ENCODE results near the gene ANKRD50. TPM values are rescaled to one million over a fixed set of nuclear protein-coding genes. Genes with fewer than 3 reads are reported as not detected.
A peak's percentile ranks its signal among the peaks of the same experiment; 100 is the strongest.

Gene ANKRD50
- polyA plus RNA-seq, 1 donor = 22.3 TPM

- Histone ChIP-seq H3K9me3 (ENCODE audit: control insufficient read depth, low read depth, low read length) (no peaks in the 10 kb centered on the region), H3K36me3 (ENCODE audit: control insufficient read depth, insufficient read depth, low read length) (no peaks in the 10 kb centered on the region), H3K27ac (ENCODE audit: low read length) (no peak overlapping the region), H3K4me1 (ENCODE audit: control insufficient read depth, insufficient read depth, low read length) (peaks cover 3% of the 10 kb centered on the region), H3K27me3 (ENCODE audit: control insufficient read depth, insufficient read depth, low read length) (no peaks in the 10 kb centered on the region), H3K4me3 (ENCODE audit: low read length) (peak overlapping the region; percentile 80)
- no peak for DNase-seq
- 47% methylated on average over 3 of the region's 7 CpGs for WGBS (ENCODE audit: insufficient coverage, low lambda C conversion rate)
Observed at GRCh38 chr4:124710015-124710741, 2.4 kb downstream of the ANKRD50 start.

GRCh38 chr4:124708517-124709300 is 3.8 kb downstream of the ANKRD50 start:
- H3K27ac ChIP-seq (ENCODE audit: low read length) = no peak overlapping the region
- DNase-seq = no peak
- peak overlapping the region; percentile 16 for H3K4me3 ChIP-seq (ENCODE audit: low read length)
- no peaks in the 10 kb centered on the region for H3K36me3 ChIP-seq (ENCODE audit: control insufficient read depth, insufficient read depth, low read length)
- no peaks in the 10 kb centered on the region for H3K9me3 ChIP-seq (ENCODE audit: control insufficient read depth, low read depth, low read length)
- WGBS (ENCODE audit: insufficient coverage, low lambda C conversion rate) = no CpG with 5 or more reads among the region's 1 CpG
- H3K27me3 ChIP-seq (ENCODE audit: control insufficient read depth, insufficient read depth, low read length) = no peaks in the 10 kb centered on the region
- H3K4me1 ChIP-seq (ENCODE audit: control insufficient read depth, insufficient read depth, low read length) = peaks cover 3% of the 10 kb centered on the region

GRCh38 chr4:124705393-124705792 is 7.1 kb downstream of the ANKRD50 start:
- no peaks in the 10 kb centered on the region for H3K4me1 ChIP-seq (ENCODE audit: control insufficient read depth, insufficient read depth, low read length)
- no peaks in the 10 kb centered on the region for H3K9me3 ChIP-seq (ENCODE audit: control insufficient read depth, low read depth, low read length)
- WGBS (ENCODE audit: insufficient coverage, low lambda C conversion rate) = 60% methylated on average over 1 of the region's 2 CpGs
- no peak overlapping the region for H3K27ac ChIP-seq (ENCODE audit: low read length)
- no peak for DNase-seq
- peaks cover 4% of the 10 kb centered on the region for H3K36me3 ChIP-seq (ENCODE audit: control insufficient read depth, insufficient read depth, low read length)
- H3K4me3 ChIP-seq (ENCODE audit: low read length) = no peak overlapping the region
- H3K27me3 ChIP-seq (ENCODE audit: control insufficient read depth, insufficient read depth, low read length) = no peaks in the 10 kb centered on the region

GRCh38 chr4:124703154-124703553 is 9.4 kb downstream of the ANKRD50 start:
- H3K36me3 ChIP-seq (ENCODE audit: control insufficient read depth, insufficient read depth, low read length) = peaks cover 4% of the 10 kb centered on the region
- 80% methylated on average over 2 of the region's 6 CpGs for WGBS (ENCODE audit: insufficient coverage, low lambda C conversion rate)
- no peaks in the 10 kb centered on the region for H3K4me1 ChIP-seq (ENCODE audit: control insufficient read depth, insufficient read depth, low read length)
- no peak for DNase-seq
- H3K27ac ChIP-seq (ENCODE audit: low read length) = no peak overlapping the region
- H3K9me3 ChIP-seq (ENCODE audit: control insufficient read depth, low read depth, low read length) = no peaks in the 10 kb centered on the region
- no peak overlapping the region for H3K4me3 ChIP-seq (ENCODE audit: low read length)
- H3K27me3 ChIP-seq (ENCODE audit: control insufficient read depth, insufficient read depth, low read length) = no peaks in the 10 kb centered on the region

GRCh38 chr4:124697441-124697840 is 15.1 kb downstream of the ANKRD50 start:
- Histone ChIP-seq H3K36me3 (ENCODE audit: control insufficient read depth, insufficient read depth, low read length) (peaks cover 6% of the 10 kb centered on the region), H3K27ac (ENCODE audit: low read length) (no peak overlapping the region), H3K9me3 (ENCODE audit: control insufficient read depth, low read depth, low read length) (peaks cover 5% of the 10 kb centered on the region), H3K4me3 (ENCODE audit: low read length) (no peak overlapping the region), H3K4me1 (ENCODE audit: control insufficient read depth, insufficient read depth, low read length) (no peaks in the 10 kb centered on the region), H3K27me3 (ENCODE audit: control insufficient read depth, insufficient read depth, low read length) (no peaks in the 10 kb centered on the region)
- WGBS (ENCODE audit: insufficient coverage, low lambda C conversion rate) = 100% methylated on average over 1 of the region's 2 CpGs
- DNase-seq = no peak

GRCh38 chr4:124696182-124696581 is 16.4 kb downstream of the ANKRD50 start:
- H3K27me3 ChIP-seq (ENCODE audit: control insufficient read depth, insufficient read depth, low read length) = no peaks in the 10 kb centered on the region
- peaks cover 6% of the 10 kb centered on the region for H3K36me3 ChIP-seq (ENCODE audit: control insufficient read depth, insufficient read depth, low read length)
- no peaks in the 10 kb centered on the region for H3K4me1 ChIP-seq (ENCODE audit: control insufficient read depth, insufficient read depth, low read length)
- H3K9me3 ChIP-seq (ENCODE audit: control insufficient read depth, low read depth, low read length) = peaks cover 5% of the 10 kb centered on the region
- no peak for DNase-seq
- no peak overlapping the region for H3K27ac ChIP-seq (ENCODE audit: low read length)
- no peak overlapping the region for H3K4me3 ChIP-seq (ENCODE audit: low read length)

- Histone ChIP-seq H3K4me1 (ENCODE audit: control insufficient read depth, insufficient read depth, low read length) (no peaks in the 10 kb centered on the region), H3K9me3 (ENCODE audit: control insufficient read depth, low read depth, low read length) (peaks cover 5% of the 10 kb centered on the region), H3K4me3 (ENCODE audit: low read length) (no peak overlapping the region), H3K27me3 (ENCODE audit: control insufficient read depth, insufficient read depth, low read length) (no peaks in the 10 kb centered on the region), H3K36me3 (ENCODE audit: control insufficient read depth, insufficient read depth, low read length) (peaks cover 2% of the 10 kb centered on the region), H3K27ac (ENCODE audit: low read length) (no peak overlapping the region)
- no peak for DNase-seq
- no CpG with 5 or more reads among the region's 6 CpGs for WGBS (ENCODE audit: insufficient coverage, low lambda C conversion rate)
Observed at GRCh38 chr4:124694946-124695598, 17.5 kb downstream of the ANKRD50 start.

GRCh38 chr4:124694306-124694705 is 18.2 kb downstream of the ANKRD50 start:
- no peaks in the 10 kb centered on the region for H3K4me1 ChIP-seq (ENCODE audit: control insufficient read depth, insufficient read depth, low read length)
- H3K36me3 ChIP-seq (ENCODE audit: control insufficient read depth, insufficient read depth, low read length) = peaks cover 2% of the 10 kb centered on the region
- no peaks in the 10 kb centered on the region for H3K27me3 ChIP-seq (ENCODE audit: control insufficient read depth, insufficient read depth, low read length)
- no peak for DNase-seq
- no peak overlapping the region for H3K27ac ChIP-seq (ENCODE audit: low read length)
- H3K4me3 ChIP-seq (ENCODE audit: low read length) = no peak overlapping the region
- H3K9me3 ChIP-seq (ENCODE audit: control insufficient read depth, low read depth, low read length) = peaks cover 5% of the 10 kb centered on the region

GRCh38 chr4:124691801-124692200 is 20.7 kb downstream of the ANKRD50 start:
- Histone ChIP-seq H3K4me1 (ENCODE audit: control insufficient read depth, insufficient read depth, low read length) (no peaks in the 10 kb centered on the region), H3K4me3 (ENCODE audit: low read length) (no peak overlapping the region), H3K27me3 (ENCODE audit: control insufficient read depth, insufficient read depth, low read length) (no peaks in the 10 kb centered on the region), H3K9me3 (ENCODE audit: control insufficient read depth, low read depth, low read length) (peaks cover 5% of the 10 kb centered on the region), H3K36me3 (ENCODE audit: control insufficient read depth, insufficient read depth, low read length) (peaks cover 2% of the 10 kb centered on the region), H3K27ac (ENCODE audit: low read length) (no peak overlapping the region)
- DNase-seq = no peak
- no CpG with 5 or more reads among the region's 2 CpGs for WGBS (ENCODE audit: insufficient coverage, low lambda C conversion rate)

- Histone ChIP-seq H3K9me3 (ENCODE audit: control insufficient read depth, low read depth, low read length) (no peaks in the 10 kb centered on the region), H3K27me3 (ENCODE audit: control insufficient read depth, insufficient read depth, low read length) (no peaks in the 10 kb centered on the region), H3K27ac (ENCODE audit: low read length) (no peak overlapping the region), H3K4me1 (ENCODE audit: control insufficient read depth, insufficient read depth, low read length) (no peaks in the 10 kb centered on the region), H3K4me3 (ENCODE audit: low read length) (no peak overlapping the region), H3K36me3 (ENCODE audit: control insufficient read depth, insufficient read depth, low read length) (no peaks in the 10 kb centered on the region)
- DNase-seq = no peak
- WGBS (ENCODE audit: insufficient coverage, low lambda C conversion rate) = no CpG with 5 or more reads among the region's 5 CpGs
Observed at GRCh38 chr4:124686279-124686678, 26.3 kb downstream of the ANKRD50 start.

All from large intestine (tissue), 3 donors.